Posterior vena cava (tissue), 2 donors: ENCODE results near the gene HOOK1. TPM values are rescaled to one million over a fixed set of nuclear protein-coding genes. Genes with fewer than 3 reads are reported as not detected.

Experiments
- DNase-seq: peaks from one replicate; pipeline ENCODE4 v3.0.0-alpha.2; 2020; ENCODE audit warnings: low spot score
- intact Hi-C, 2 donors: fragments of 100-400 bp; cut with DNase I; formaldehyde crosslinking; loops; one replicate each; pipeline versions ENCODE4 v1.14.1 to v1.14.2; 2022 to 2023
- long read RNA-seq, 2 donors: library from polyadenylated mRNA; unstranded; transcript quantifications; one replicate each; pipeline ENCODE4 v2.0.0, GENCODE V29; 2020 to 2021
- total RNA-seq, 2 donors: library from RNA; stranded (reverse); fragmentation: NEBNext Ultra II Directional; extraction: Animal tissue kit (Norgen Biotek cat#: 25700); gene quantifications; one replicate each; pipeline ENCODE4 v1.2.1, GENCODE V29; 2021
- donor health status: DM: yes; HTN: yes; CAD: no.
- donor health status: DM: yes; HTN: yes; CAD: no.

Gene HOOK1
- total RNA-seq, result under 1 TPM; 0.14 to 0.62 TPM
- long read RNA-seq, donor 1, result 0 reads
- long read RNA-seq, donor 2, result 0 reads

GRCh38 chr1:59814901-59815825 is at the start of gene HOOK1:
TSS of gene HOOK1 (plus strand) at chr1:59814949. CDS start at chr1:59815118, 169 bp downstream.
- no peak for DNase-seq
- intact Hi-C loops, result no loop called here

- no peak for DNase-seq
- intact Hi-C loops, result no loop called here
These were observed 49.6 kb upstream of the HOOK1 start for GRCh38 chr1:59765011-59765730.

- intact Hi-C loops, result loop anchor here in 1 of 2 donors (1.0 kb wide), 1 partner anchor 28 kb away; no protein-coding TSS in a partner anchor
- no peak for DNase-seq
These were observed 48.4 kb upstream of the HOOK1 start for GRCh38 chr1:59766227-59766855.

GRCh38 chr1:59767119-59767518 is 47.6 kb upstream of the HOOK1 start:
- no peak for DNase-seq
- intact Hi-C loops, result no loop called here

- DNase-seq, result no peak
- intact Hi-C loops, result no loop called here
These were observed 45.7 kb upstream of the HOOK1 start for GRCh38 chr1:59768792-59769735.

- intact Hi-C loops, result no loop called here
These were observed 45.0 kb upstream of the HOOK1 start for GRCh38 chr1:59769736-59770095.

GRCh38 chr1:59771361-59771760 is 43.4 kb upstream of the HOOK1 start:
- intact Hi-C loops, result no loop called here
- no peak for DNase-seq

More at GRCh38 chr1:59769736-59770095, 45.0 kb upstream of the HOOK1 start:
- DNase-seq, result no peak

- no peak for DNase-seq
- intact Hi-C loops, result no loop called here
These were observed 39.3 kb upstream of the HOOK1 start for GRCh38 chr1:59775480-59775879.

- no peak for DNase-seq
- intact Hi-C loops, result no loop called here
These were observed 37.5 kb upstream of the HOOK1 start for GRCh38 chr1:59776960-59777852.

GRCh38 chr1:59779949-59780348 is 34.8 kb upstream of the HOOK1 start:
- DNase-seq, result no peak

GRCh38 chr1:59788825-59789224 is 25.9 kb upstream of the HOOK1 start:
- intact Hi-C loops, result no loop called here
- no peak for DNase-seq

More at GRCh38 chr1:59779949-59780348, 34.8 kb upstream of the HOOK1 start:
- intact Hi-C loops, result no loop called here

GRCh38 chr1:59798600-59798999 is 16.1 kb upstream of the HOOK1 start:
- DNase-seq, result no peak
- intact Hi-C loops, result no loop called here

- DNase-seq, result no peak
- intact Hi-C loops, result no loop called here
These were observed 11.2 kb upstream of the HOOK1 start for GRCh38 chr1:59803458-59804038.

GRCh38 chr1:59804301-59804700 is 10.4 kb upstream of the HOOK1 start:
- no peak for DNase-seq
- intact Hi-C loops, result no loop called here

- intact Hi-C loops, result no loop called here
- DNase-seq, result no peak
These were observed 9.2 kb upstream of the HOOK1 start for GRCh38 chr1:59805554-59805953.

- DNase-seq, result peak; percentile 78
- intact Hi-C loops, result no loop called here
These were observed 409 bp upstream of the HOOK1 start for GRCh38 chr1:59814180-59814900.

GRCh38 chr1:59815892-59816291 is 1.1 kb downstream of the HOOK1 start:
- no peak for DNase-seq
- intact Hi-C loops, result no loop called here
